WTC11 (cell line): ENCODE data around the gene GPC5. TPM values are rescaled to one million over a fixed set of nuclear protein-coding genes. Genes with fewer than 3 reads are reported as not detected.
"Not testable (repeated sequence)": the region's sequence is repeated elsewhere in the genome, so short reads cannot be mapped to it uniquely, and the experiment has no call there.

Source experiments
- ATAC-seq: fragments of 200-7000 bp; cut with Tn5 transposase; 2 replicates; pipeline ENCODE4 v1.10.0; 2021; ENCODE audit warnings: mild to moderate bottlenecking, moderate library complexity
- CTCF ChIA-PET: fragments of 300-600 bp; sonication (Branson Sonifier 250); formaldehyde crosslinking; loops from one replicate; lab custom pipeline; 2021; ENCODE audit warnings: antibody characterized with exemption; lab: Charles Lee
- POLR2A ChIA-PET: fragments of 350-600 bp; sonication (Branson Sonifier 250); formaldehyde crosslinking; loops from one replicate; lab custom pipeline; 2021; ENCODE audit warnings: antibody characterized with exemption; lab: Charles Lee
- DNase-seq: peaks from one replicate; pipeline ENCODE4 v3.0.0; 2021; ENCODE audit warnings: low spot score
- H3K27ac Mint-ChIP-seq: 2 replicates; pipeline ENCODE4 v1.8.0; 2021; ENCODE audit warnings: mixed read lengths
- H3K27me3 Mint-ChIP-seq: 2 replicates; pipeline ENCODE4 v1.8.0; 2021; ENCODE audit warnings: low read depth, mild to moderate bottlenecking, moderate library complexity, mixed read lengths
- H3K36me3 Mint-ChIP-seq: 2 replicates; pipeline ENCODE4 v1.8.0; 2021; ENCODE audit warnings: mixed read lengths
- H3K4me1 Mint-ChIP-seq: 2 replicates; pipeline ENCODE4 v1.8.0; 2022; ENCODE audit warnings: mixed read lengths
- H3K4me3 Mint-ChIP-seq: 2 replicates; pipeline ENCODE4 v1.8.0; 2021; ENCODE audit warnings: mild to moderate bottlenecking, moderate library complexity, mixed read lengths
- H3K9me3 Mint-ChIP-seq: 2 replicates; pipeline ENCODE4 v1.8.0; 2021; ENCODE audit warnings: mixed read lengths
- ARID4B ChIP-seq: sonication (generic); formaldehyde crosslinking; IDR thresholded peaks from 2 replicates; pipeline ENCODE4 v1.8.0; 2023; ENCODE audit warnings: missing genetic modification reagents, mild to moderate bottlenecking, borderline replicate concordance
- ESRRA ChIP-seq: sonication (generic); formaldehyde crosslinking; IDR thresholded peaks from 2 replicates; pipeline ENCODE4 v1.8.1; 2022; ENCODE audit warnings: mild to moderate bottlenecking, missing genetic modification reagents, borderline replicate concordance
- FOXK1 ChIP-seq: sonication (generic); formaldehyde crosslinking; IDR thresholded peaks from 2 replicates; pipeline ENCODE4 v1.8.0; 2022; ENCODE audit warnings: mild to moderate bottlenecking, moderate library complexity, missing genetic modification reagents
- GRHL2 ChIP-seq: fragments of 250-450 bp; sonication (Bioruptor Pico); IDR thresholded peaks from 2 replicates; pipeline ENCODE4 v1.8.0; 2022; ENCODE audit warnings: mild to moderate bottlenecking, moderate library complexity; ENCODE audit not compliant: insufficient replicate concordance, severe bottlenecking
- KAT7 ChIP-seq: sonication (generic); formaldehyde crosslinking; IDR thresholded peaks from 2 replicates; pipeline ENCODE4 v1.8.1; 2023; ENCODE audit warnings: missing genetic modification reagents, mild to moderate bottlenecking, borderline replicate concordance
- NFE2L1 ChIP-seq: sonication (generic); formaldehyde crosslinking; IDR thresholded peaks from 2 replicates; pipeline ENCODE4 v1.8.1; 2023; ENCODE audit warnings: missing genetic modification reagents
- RELA ChIP-seq: sonication (generic); formaldehyde crosslinking; IDR thresholded peaks from 2 replicates; pipeline ENCODE4 v1.8.1; 2022; ENCODE audit warnings: missing genetic modification reagents, mild to moderate bottlenecking, borderline replicate concordance
- ZNF138 ChIP-seq: sonication (generic); formaldehyde crosslinking; conservative IDR thresholded peaks from 2 replicates; pipeline ENCODE4 v1.8.1; 2022; ENCODE audit warnings: mild to moderate bottlenecking, moderate library complexity, missing genetic modification reagents
- ZNF263 ChIP-seq: sonication (generic); formaldehyde crosslinking; IDR thresholded peaks from 2 replicates; pipeline ENCODE4 v1.8.1; 2022; ENCODE audit warnings: low read depth, mild to moderate bottlenecking, moderate library complexity, missing genetic modification reagents
- ZNF317 ChIP-seq: sonication (generic); formaldehyde crosslinking; IDR thresholded peaks from 2 replicates; pipeline ENCODE4 v1.8.1; 2023; ENCODE audit warnings: low read depth, mild to moderate bottlenecking, moderate library complexity, missing genetic modification reagents, borderline replicate concordance
- ZNF396 ChIP-seq: fragments of 250-450 bp; sonication (Bioruptor Pico); IDR thresholded peaks from 2 replicates; pipeline ENCODE4 v1.8.0; 2021; ENCODE audit warnings: mild to moderate bottlenecking, moderate library complexity, borderline replicate concordance
- ZNF671 ChIP-seq: fragments of 250-450 bp; sonication (Bioruptor Pico); IDR thresholded peaks from 2 replicates; pipeline ENCODE4 v1.8.0; 2021; ENCODE audit warnings: mild to moderate bottlenecking
- total RNA-seq: library from RNA; stranded (reverse); gene quantifications from 3 replicates; pipeline ENCODE4 v1.2.3, GENCODE V29; 2021

GPC5 gene
- total RNA-seq, 1 experiment from 2014 or later, result 0.46 TPM

- peak; percentile 74 for ATAC-seq
- POLR2A ChIA-PET, result not testable (repeated sequence)
- TF ChIP-seq FOXK1 (CRISPR knock-in tag), result 0 out of 2 replicates have a peak, but pooled peaks have one; percentile 30
- TF ChIP-seq, all 79 proteins: peak for 1; not testable (repeated sequence) for 78
- peaks cover 14% of the 10 kb centered on the region for H3K9me3 Mint-ChIP-seq
- not testable (repeated sequence) for H3K27ac Mint-ChIP-seq, H3K36me3 Mint-ChIP-seq, H3K27me3 Mint-ChIP-seq
- CTCF ChIA-PET, result interaction anchor here (0.7 to 1.4 kb wide), 2 partner anchors 16 to 93 kb away, joined by 3 to 4 read pairs; no protein-coding TSS in a partner anchor
- H3K4me3 Mint-ChIP-seq, result peak overlapping the region; percentile 45
- DNase-seq, result peak; percentile 49
- H3K4me1 Mint-ChIP-seq, result peaks cover 14% of the 10 kb centered on the region
Observed at GRCh38 chr13:92280986-92281385, 882.6 kb downstream of the GPC5 start.

- H3K4me3 Mint-ChIP-seq, ATAC-seq, H3K27ac Mint-ChIP-seq, DNase-seq, H3K27me3 Mint-ChIP-seq, H3K4me1 Mint-ChIP-seq, CTCF ChIA-PET, POLR2A ChIA-PET: not testable (repeated sequence)
- peaks cover 12% of the 10 kb centered on the region for H3K36me3 Mint-ChIP-seq
- peaks cover 47% of the 10 kb centered on the region for H3K9me3 Mint-ChIP-seq
Observed at GRCh38 chr13:92290718-92291307, 892.4 kb downstream of the GPC5 start.

- DNase-seq, H3K27ac Mint-ChIP-seq, POLR2A ChIA-PET, ATAC-seq, CTCF ChIA-PET, H3K4me3 Mint-ChIP-seq, H3K27me3 Mint-ChIP-seq: not testable (repeated sequence)
- Mint-ChIP-seq H3K9me3 (peaks cover 42% of the 10 kb centered on the region), H3K4me1 (peaks cover 17% of the 10 kb centered on the region), H3K36me3 (peaks cover 12% of the 10 kb centered on the region)
Observed at GRCh38 chr13:92294533-92294932, 896.1 kb downstream of the GPC5 start.

GRCh38 chr13:92296154-92296671 lies 897.8 kb downstream of the GPC5 start:
- H3K36me3 Mint-ChIP-seq, CTCF ChIA-PET, POLR2A ChIA-PET, H3K27ac Mint-ChIP-seq, H3K27me3 Mint-ChIP-seq, H3K4me3 Mint-ChIP-seq: not testable (repeated sequence)
- Mint-ChIP-seq H3K9me3 (peaks cover 38% of the 10 kb centered on the region), H3K4me1 (peaks cover 23% of the 10 kb centered on the region)
- peak; percentile 21 for DNase-seq
- peak; percentile 82 for ATAC-seq

- Mint-ChIP-seq H3K27me3 (no peaks in the 10 kb centered on the region), H3K36me3 (no peaks in the 10 kb centered on the region)
- peak; percentile 14 for DNase-seq
Observed at GRCh38 chr13:92297971-92298942, 899.8 kb downstream of the GPC5 start.

GRCh38 chr13:92300651-92301050 lies 902.2 kb downstream of the GPC5 start:
- ChIA-PET CTCF (no interaction called here), POLR2A (no interaction called here)
- ATAC-seq (no peak), DNase-seq (no peak)
- Mint-ChIP-seq H3K9me3 (peaks cover 9% of the 10 kb centered on the region), H3K36me3 (no peaks in the 10 kb centered on the region), H3K4me1 (peaks cover 23% of the 10 kb centered on the region), H3K4me3 (no peak overlapping the region), H3K27me3 (no peaks in the 10 kb centered on the region), H3K27ac (no peak overlapping the region)
- TF ChIP-seq ARID4B, result no peak
- TF ChIP-seq NFE2L1 (CRISPR knock-in tag), result no peak
- TF ChIP-seq ZNF671 (CRISPR knock-in tag), result no peak
- no peak for TF ChIP-seq ZNF263 (CRISPR knock-in tag)

More at GRCh38 chr13:92297971-92298942, 899.8 kb downstream of the GPC5 start:
- peak; percentile 74 for ATAC-seq
- POLR2A ChIA-PET, result no interaction called here
- no peak overlapping the region for H3K4me3 Mint-ChIP-seq
- CTCF ChIA-PET, result interaction anchor here (1.3 kb wide), 1 partner anchor 49 kb away, joined by 3 read pairs; no protein-coding TSS in a partner anchor
- peaks cover 20% of the 10 kb centered on the region for H3K9me3 Mint-ChIP-seq
- H3K27ac Mint-ChIP-seq, result no peak overlapping the region
- TF ChIP-seq ZNF138 (CRISPR knock-in tag), result no peak
- TF ChIP-seq GRHL2 (CRISPR knock-in tag), result no peak
- no peak for TF ChIP-seq RELA (CRISPR knock-in tag)
- TF ChIP-seq ZNF396 (CRISPR knock-in tag), result no peak
- TF ChIP-seq KAT7 (CRISPR knock-in tag), result no peak
- no peak for TF ChIP-seq ZNF317 (CRISPR knock-in tag)
- no peak for TF ChIP-seq ESRRA (CRISPR knock-in tag)
- peaks cover 23% of the 10 kb centered on the region for H3K4me1 Mint-ChIP-seq
